Activated T-cell treated with anti-CD3 and anti-CD28 coated beads, Interleukin-2, amount 50 U/mL, for 1 hour (primary cell): ENCODE data around the gene ENTPD2.

Source experiments
- DNase-seq: peaks from one replicate; pipeline ENCODE4 v3.0.0-alpha.2; 2020

Gene ENTPD2

GRCh38 chr9:137078701-137079400 lies 25.0 kb upstream of the ENTPD2 start:
- no peak for DNase-seq

GRCh38 chr9:137077758-137078693 lies 24.2 kb upstream of the ENTPD2 start:
- peak; percentile 50 for DNase-seq

DNA sequence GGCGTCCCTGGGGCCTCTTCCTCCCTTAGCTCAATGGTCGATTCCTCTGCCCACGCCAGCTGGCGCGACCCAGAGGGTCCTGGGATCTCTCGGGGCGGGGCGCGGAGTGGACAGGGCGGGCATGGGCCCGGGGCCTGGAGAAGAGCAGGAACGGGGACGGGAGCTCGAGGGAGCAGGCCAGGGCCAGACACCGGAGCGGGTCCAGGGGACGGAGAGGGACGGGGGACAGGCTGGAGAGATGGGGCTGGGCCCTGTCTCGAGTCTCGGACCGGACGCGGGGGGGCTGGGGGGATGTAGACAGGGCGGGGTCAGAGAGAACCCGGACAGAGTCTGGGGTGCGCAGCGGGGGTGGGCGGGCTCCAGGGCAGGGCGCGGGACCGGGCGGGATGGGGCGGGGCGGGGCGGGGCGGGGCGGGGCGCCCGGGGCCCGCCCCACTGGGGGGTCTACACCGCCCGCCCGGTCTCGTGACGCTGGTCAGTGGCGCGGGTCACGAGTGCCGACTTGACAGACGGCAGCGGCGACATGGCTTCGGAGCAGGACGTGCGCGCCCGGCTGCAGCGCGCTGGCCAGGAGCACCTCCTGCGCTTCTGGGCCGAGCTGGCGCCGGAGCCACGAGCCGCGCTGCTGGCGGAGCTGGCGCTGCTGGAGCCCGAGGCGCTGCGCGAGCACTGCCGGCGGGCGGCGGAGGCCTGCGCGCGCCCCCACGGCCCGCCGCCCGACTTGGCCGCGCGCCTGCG lies 23.3 kb upstream of the ENTPD2 start, which contains the start of gene UAP1L1:
UAP1L1 (plus strand) TSS at position 508 of the 738 bp plus-strand sequence; CDS start at position 524, 16 bp downstream.
- DNase-seq, result peak; percentile 66

- no peak for DNase-seq
These were observed 22.8 kb upstream of the ENTPD2 start for GRCh38 chr9:137076636-137077009.

DNA sequence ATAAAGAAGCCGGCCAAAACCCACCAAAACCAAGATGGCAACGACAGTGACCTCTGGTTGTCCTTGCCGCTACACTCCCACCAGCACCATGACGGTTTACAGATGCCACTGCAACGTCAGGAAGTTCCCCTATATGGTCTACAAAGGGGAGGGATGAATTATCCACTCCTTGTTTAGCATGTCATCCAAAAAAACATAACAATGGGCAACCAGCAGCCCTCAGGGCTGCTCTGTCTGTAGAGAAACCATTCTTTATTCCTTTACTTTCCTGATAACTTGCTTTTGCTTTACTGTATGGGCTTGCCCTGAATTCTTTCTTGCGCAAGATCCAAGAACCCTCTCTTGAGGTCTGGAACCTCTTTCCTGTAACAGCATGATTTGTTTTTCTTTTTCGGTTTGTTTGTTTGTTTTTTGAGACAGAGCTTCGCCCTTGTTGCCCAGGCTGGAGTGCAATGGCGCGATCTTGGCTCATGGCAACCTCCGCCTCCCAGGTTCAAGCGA lies 21.5 kb upstream of the ENTPD2 start:
- DNase-seq, result no peak

GRCh38 chr9:137074657-137075274 lies 20.9 kb upstream of the ENTPD2 start:
- no peak for DNase-seq

DNA sequence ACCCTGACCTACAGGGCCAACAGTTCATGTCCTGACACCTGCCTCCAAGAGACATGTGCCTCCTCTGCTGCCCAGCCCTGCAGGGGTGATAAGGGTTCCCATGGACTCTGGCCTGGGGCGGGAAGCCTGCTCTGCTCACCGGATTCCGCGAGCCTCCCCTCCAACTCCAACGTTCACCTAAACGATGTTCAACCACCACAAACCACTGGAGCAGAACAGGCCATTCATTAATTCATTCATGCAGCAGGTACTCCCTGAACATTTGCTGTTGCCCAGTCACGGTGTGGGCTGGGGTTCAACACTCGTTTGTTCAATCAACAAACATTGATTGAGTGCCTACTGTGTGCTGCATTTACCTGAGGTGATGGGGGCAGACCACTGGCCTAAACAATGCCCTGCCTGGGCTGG lies 20.1 kb upstream of the ENTPD2 start:
- DNase-seq, result no peak

DNA sequence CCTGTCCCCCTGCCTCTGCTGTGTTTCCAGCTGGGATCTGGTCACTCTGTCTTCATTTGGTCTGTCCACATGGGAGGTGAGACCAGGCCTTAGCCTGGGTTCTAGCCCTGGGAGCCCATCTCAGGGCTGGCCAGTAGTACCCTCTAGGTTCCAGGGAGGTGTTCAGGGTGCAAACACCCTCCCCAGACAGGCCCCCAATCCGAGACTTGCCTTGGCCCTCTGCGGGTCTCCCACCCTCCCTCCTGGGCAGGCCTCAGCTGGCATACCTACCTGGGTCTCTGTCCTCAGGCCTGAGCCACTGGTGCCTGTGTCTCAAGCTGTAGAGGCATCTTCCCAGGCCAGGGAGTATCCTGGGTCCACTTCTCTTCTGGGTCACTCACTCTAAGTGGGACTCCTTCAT lies 17.4 kb upstream of the ENTPD2 start:
- no peak for DNase-seq

- DNase-seq, result no peak
These were observed 17.0 kb upstream of the ENTPD2 start for GRCh38 chr9:137070906-137071275.

GRCh38 chr9:137070201-137070905 lies 16.5 kb upstream of the ENTPD2 start, which contains the start of gene SAPCD2:
Gene SAPCD2, minus strand, starts transcription at chr9:137070557. Its CDS starts 97 bp downstream, at chr9:137070460.
- peak; percentile 83 for DNase-seq

DNA sequence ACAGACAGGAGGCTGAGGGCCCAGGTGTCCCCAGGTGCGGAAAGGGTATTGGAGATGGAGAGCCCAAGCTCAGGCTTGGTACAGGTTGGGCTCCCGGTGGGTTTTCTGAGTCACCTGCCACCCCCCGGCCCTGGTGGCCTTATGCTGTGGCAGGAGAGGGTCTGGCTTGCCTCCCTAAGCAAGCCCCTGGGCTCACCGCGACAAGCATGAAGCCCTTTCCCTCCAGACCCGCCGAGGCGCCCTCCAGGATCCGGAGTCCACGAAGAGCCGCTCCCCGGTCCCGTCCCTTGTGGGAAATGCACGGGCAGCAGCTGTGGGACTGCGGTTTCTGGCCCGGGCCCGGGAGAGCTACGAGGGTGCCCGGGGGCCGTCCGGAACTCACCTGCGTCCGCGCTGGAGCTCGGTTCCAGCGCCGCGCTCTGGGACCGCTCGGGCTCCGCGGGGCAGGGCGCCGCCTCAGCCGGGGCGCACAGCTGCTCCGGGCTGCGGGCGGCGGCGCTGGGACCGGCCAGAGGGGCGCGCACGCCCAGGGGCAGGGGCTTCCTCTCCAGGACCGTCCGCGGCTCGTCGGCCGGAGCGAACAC lies 15.7 kb upstream of the ENTPD2 start:
- no peak for DNase-seq

GRCh38 chr9:137068539-137069507 lies 15.0 kb upstream of the ENTPD2 start:
- no peak for DNase-seq

DNA sequence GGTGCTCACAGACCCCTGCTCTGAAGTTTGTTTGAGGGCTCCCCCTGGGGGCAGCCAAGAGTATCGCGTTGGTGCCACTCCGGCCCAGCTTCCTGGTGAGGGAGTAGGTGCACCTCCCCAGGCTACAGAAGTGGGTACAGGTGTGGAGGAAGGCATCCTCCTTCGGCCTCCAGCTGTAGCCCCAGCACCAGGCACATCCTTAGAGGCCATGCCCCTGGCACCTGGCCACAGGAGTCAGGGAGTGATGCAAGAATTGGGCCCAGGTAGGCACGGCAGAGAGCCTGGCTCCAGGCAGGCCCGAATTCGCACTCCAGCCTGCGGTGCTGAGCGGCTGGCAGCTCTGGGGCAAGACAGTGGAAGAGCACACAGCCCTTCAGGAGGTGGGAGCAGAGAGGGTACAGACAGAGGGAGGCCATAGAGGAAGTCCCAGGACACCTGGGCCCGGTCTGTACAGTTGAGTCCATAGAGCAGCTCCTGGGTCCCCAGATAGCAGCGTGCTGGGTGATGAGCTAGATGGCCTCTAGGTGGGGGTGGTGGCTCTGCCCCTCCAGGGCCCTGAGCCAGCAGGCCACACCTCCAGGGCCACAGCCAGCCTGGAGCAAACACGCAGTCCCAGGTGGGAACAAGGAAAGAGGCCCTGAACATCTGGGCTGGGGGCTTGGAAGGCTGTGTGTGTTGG lies 14.1 kb upstream of the ENTPD2 start:
- peak; percentile 86 for DNase-seq

- DNase-seq, result no peak
These were observed 12.4 kb upstream of the ENTPD2 start for GRCh38 chr9:137066096-137066861.

DNA sequence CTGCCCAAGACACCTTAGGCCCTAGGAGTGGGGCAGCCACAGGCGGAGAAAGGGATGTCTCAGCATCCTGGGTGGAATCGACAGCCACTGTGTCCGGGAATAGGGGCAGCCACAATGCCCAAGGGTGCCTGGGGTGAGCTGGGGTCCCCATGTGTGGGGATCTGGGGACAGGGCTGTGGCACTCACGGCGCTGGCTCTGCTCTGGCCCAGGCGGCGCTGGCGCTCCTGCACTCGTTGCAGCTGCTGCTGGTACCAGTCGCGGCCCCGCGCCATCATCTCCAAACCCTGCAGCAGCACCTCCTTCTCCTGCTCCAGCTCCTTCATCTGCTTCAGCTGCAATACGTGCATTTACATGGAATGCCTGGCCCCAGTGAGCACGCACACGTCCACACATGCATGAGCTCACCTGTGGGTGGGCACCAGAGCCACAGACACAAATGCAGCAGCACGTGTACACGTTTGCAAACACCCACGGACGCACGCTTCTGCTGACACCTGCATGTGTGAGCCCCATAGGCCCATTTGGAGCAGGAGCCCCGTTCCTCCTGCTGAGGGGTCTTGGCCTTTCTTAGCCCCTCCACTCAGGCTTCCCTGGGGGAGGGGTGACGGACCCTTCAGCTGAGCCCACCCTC lies 11.6 kb upstream of the ENTPD2 start:
- DNase-seq, result no peak

DNA sequence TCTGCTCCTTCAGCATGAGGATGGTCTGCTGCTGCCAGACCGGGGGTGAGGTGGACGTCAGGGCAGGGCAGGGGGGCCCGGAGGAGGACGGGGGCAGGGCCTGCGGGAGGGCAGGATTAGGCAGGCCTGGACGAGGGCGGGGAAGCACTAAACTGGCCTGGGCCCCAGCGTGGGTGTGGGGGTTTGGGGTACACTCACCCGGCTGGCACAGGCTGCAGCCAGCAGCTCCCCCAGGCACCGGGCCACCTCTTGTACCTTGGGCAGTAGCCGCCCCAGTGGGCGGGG lies 11.0 kb upstream of the ENTPD2 start:
- no peak for DNase-seq

GRCh38 chr9:137064027-137064879 lies 10.4 kb upstream of the ENTPD2 start:
- DNase-seq, result peak; percentile 73
